GM18498 (cell line): Measurements from ENCODE around the gene SCRN3.
"Not testable (repeated sequence)": the region's sequence is repeated elsewhere in the genome, so short reads cannot be mapped to it uniquely, and the experiment has no call there.

Experiments used
- ATAC-seq: cut with Tn5 transposase; IDR thresholded peaks from one replicate; pipeline ENCODE4 v1.9.1; 2021; ENCODE audit warnings: mild to moderate bottlenecking, moderate library complexity; ENCODE audit not compliant: unreplicated experiment

The SCRN3 gene

GRCh38 chr2:174400853-174401252 is 5.3 kb downstream of the SCRN3 start:
- ATAC-seq: no peak

GRCh38 chr2:174403628-174404027 is 8.1 kb downstream of the SCRN3 start:
- no peak for ATAC-seq

GRCh38 chr2:174410039-174410438 is 14.5 kb downstream of the SCRN3 start:
- ATAC-seq: not testable (repeated sequence)

GRCh38 chr2:174412256-174412655 is 16.7 kb downstream of the SCRN3 start:
- ATAC-seq: no peak

- ATAC-seq: no peak
Measured at GRCh38 chr2:174428214-174428613, 32.7 kb downstream of the SCRN3 start.

GRCh38 chr2:174430066-174430465 is 34.5 kb downstream of the SCRN3 start:
- ATAC-seq: no peak

GRCh38 chr2:174431902-174432301 is 36.4 kb downstream of the SCRN3 start:
- ATAC-seq: no peak

GRCh38 chr2:174436351-174436750 is 40.8 kb downstream of the SCRN3 start:
- no peak for ATAC-seq

GRCh38 chr2:174438146-174438886 is 42.8 kb downstream of the SCRN3 start:
- no peak for ATAC-seq

- no peak for ATAC-seq
Measured at GRCh38 chr2:174439323-174439722, 43.8 kb downstream of the SCRN3 start.

- no peak for ATAC-seq
Measured at GRCh38 chr2:174439950-174440349, 44.4 kb downstream of the SCRN3 start.

- no peak for ATAC-seq
Measured at GRCh38 chr2:174442546-174443510, 47.3 kb downstream of the SCRN3 start.

- ATAC-seq: no peak
Measured at GRCh38 chr2:174444761-174445160, 49.2 kb downstream of the SCRN3 start.

GRCh38 chr2:174445248-174445647 is 49.7 kb downstream of the SCRN3 start:
- no peak for ATAC-seq

GRCh38 chr2:174446531-174446930 is 51.0 kb downstream of the SCRN3 start:
- ATAC-seq: no peak

GRCh38 chr2:174449033-174449432 is 53.5 kb downstream of the SCRN3 start:
- ATAC-seq: no peak

GRCh38 chr2:174450021-174450816 is 54.7 kb downstream of the SCRN3 start:
- ATAC-seq: no peak

- no peak for ATAC-seq
Measured at GRCh38 chr2:174454566-174454965, 59.0 kb downstream of the SCRN3 start.

- ATAC-seq: no peak
Measured at GRCh38 chr2:174461221-174461620, 65.7 kb downstream of the SCRN3 start.

GRCh38 chr2:174465327-174465726 is 69.8 kb downstream of the SCRN3 start:
- no peak for ATAC-seq

- no peak for ATAC-seq
Measured at GRCh38 chr2:174473796-174474195, 78.3 kb downstream of the SCRN3 start.
